Activated T-cell treated with anti-CD3 and anti-CD28 coated beads, Interleukin-2, amount 50 U/mL, for 4 hours (primary cell): Measurements from ENCODE around the gene NSFL1C. TPM values are rescaled to one million over a fixed set of nuclear protein-coding genes. Genes with fewer than 3 reads are reported as not detected.
A peak's percentile ranks its signal among the peaks of the same experiment; 100 is the strongest.
"Not testable (repeated sequence)": the region's sequence is repeated elsewhere in the genome, so short reads cannot be mapped to it uniquely, and the experiment has no call there.

Experiments
- ATAC-seq, 2 donors: fragments of 200-7000 bp; cut with Tn5 transposase; one replicate each; pipeline ENCODE4 v1.10.0; 2021
- DNase-seq: peaks from one replicate; pipeline ENCODE4 v3.0.0-alpha.2; 2020
- H3K27me3 Mint-ChIP-seq: one replicate; pipeline ENCODE4 v1.8.0; 2021; ENCODE audit warnings: low read depth, mixed read lengths
- H3K36me3 Mint-ChIP-seq: one replicate; pipeline ENCODE4 v1.8.0; 2022; ENCODE audit warnings: mixed read lengths; ENCODE audit not compliant: insufficient read depth
- H3K4me1 Mint-ChIP-seq: one replicate; pipeline ENCODE4 v1.8.0; 2021; ENCODE audit warnings: low read depth, mixed read lengths
- H3K4me3 Mint-ChIP-seq: one replicate; pipeline ENCODE4 v1.8.0; 2021; ENCODE audit warnings: mild to moderate bottlenecking, moderate library complexity, mixed read lengths
- H3K9me3 Mint-ChIP-seq: one replicate; pipeline ENCODE4 v1.8.0; 2021; ENCODE audit warnings: mixed read lengths
- total RNA-seq, 3 donors: library from RNA; stranded (reverse); gene quantifications; one replicate each; pipeline ENCODE4 v1.2.1, GENCODE V29; 2021

The NSFL1C gene
- 100 to 1,000 TPM; 193 to 218 (median 208) TPM for total RNA-seq

DNA sequence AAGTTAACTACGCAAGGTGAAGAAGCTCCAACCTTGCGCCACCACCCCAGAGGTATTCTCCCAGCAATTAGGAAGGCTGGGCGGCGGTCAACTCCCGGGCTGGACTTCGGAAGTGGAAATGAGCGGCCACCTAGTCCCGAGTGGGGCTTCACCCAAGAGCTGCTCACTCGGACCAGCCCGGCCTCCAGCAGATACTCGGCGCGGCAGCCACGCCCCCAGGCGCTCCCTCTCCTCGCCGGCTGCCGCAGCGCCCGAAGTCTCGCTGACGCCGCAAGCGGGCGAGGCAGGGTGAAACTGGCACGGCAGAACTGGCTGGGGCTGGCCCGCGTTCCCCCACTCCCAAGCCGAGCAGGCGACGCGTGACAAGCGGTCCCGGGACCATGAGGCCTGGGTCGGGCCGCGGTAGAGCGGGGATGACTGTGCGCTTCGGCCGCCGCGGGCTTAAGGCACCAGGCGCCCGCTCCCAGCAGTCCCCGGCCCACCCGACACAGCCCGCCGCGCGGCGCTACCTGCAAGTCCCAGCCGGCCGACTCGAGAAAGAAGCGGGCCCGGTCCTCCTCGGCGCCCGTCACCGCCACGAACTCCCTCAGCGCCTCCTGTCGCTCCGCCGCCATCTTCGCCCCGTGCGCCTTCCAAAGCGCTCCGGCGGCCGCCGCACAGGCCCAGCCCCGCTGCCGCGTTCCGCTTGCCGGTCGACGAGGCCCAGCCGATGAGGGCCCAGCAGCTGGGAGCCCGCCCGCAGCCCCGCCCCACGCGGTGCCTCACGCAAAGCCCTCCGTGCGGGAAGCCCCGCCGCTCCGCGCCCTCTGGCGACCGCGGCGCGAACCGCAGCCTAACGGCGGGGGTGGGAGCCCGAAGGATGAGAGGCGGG, at the start of gene NSFL1C:
Gene NSFL1C (minus strand): TSS at position 639 of the 871 bp plus-strand sequence. CDS start 25 bp downstream, at position 614.
- DNase-seq, result peak; percentile 98
- peaks cover 20% of the 10 kb centered on the region for H3K36me3 Mint-ChIP-seq
- no peaks in the 10 kb centered on the region for H3K9me3 Mint-ChIP-seq
- peaks cover 12% of the 10 kb centered on the region for H3K27me3 Mint-ChIP-seq
- ATAC-seq, result peak; percentile 97
- H3K4me1 Mint-ChIP-seq, result peaks cover 47% of the 10 kb centered on the region
- peak within 1 kb of the TSS; percentile 89 for H3K4me3 Mint-ChIP-seq

DNA sequence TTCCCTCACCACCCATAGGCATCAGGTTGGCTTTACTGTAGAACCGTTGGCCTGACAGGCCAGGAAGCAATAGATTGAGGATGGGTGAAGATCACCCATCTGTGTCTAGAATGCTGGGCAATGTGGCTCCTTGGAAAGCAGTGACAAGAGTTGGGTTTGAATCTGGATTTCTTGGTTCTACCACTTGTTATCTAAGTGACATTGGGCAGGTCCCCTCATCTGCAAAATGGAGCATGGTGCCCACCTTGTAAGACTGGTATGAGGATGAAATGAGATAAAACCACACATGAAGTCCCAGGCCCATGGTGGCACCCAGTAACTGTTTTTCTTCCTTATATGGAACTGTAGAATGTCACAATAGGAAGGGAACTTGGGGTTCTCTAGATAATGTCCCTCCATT, 47.2 kb upstream of the NSFL1C start:
- DNase-seq (no peak), ATAC-seq (no peak)
- Mint-ChIP-seq H3K4me1 (no peaks in the 10 kb centered on the region), H3K27me3 (peaks cover 12% of the 10 kb centered on the region), H3K36me3 (no peaks in the 10 kb centered on the region), H3K4me3 (no peak overlapping the region), H3K9me3 (peaks cover 5% of the 10 kb centered on the region)

DNA sequence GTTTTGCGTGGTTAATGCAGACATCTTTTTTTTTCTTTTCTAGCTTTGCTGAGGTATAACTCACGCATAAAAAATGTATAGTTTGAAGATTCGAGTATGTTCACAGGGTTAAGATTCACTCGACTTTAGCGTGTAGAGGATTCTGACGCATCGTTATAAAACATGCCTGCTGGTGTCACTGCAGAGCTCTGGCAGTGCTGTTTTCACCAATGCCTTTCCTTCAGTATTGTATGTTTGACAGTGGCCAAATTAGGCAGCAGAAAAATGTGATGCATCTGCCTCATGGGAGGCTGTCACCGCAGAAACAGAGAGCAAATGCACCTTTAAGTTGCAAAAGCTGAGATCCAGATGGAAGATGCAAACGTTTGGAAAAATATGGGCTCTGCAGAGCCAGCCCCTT, 42.6 kb upstream of the NSFL1C start:
- ATAC-seq (peak; percentile 67 to 69), DNase-seq (peak; percentile 22)
- no peaks in the 10 kb centered on the region for H3K36me3 Mint-ChIP-seq
- peaks cover 5% of the 10 kb centered on the region for H3K9me3 Mint-ChIP-seq
- no peak overlapping the region for H3K4me3 Mint-ChIP-seq
- no peaks in the 10 kb centered on the region for H3K4me1 Mint-ChIP-seq
- peaks cover 16% of the 10 kb centered on the region for H3K27me3 Mint-ChIP-seq

DNA sequence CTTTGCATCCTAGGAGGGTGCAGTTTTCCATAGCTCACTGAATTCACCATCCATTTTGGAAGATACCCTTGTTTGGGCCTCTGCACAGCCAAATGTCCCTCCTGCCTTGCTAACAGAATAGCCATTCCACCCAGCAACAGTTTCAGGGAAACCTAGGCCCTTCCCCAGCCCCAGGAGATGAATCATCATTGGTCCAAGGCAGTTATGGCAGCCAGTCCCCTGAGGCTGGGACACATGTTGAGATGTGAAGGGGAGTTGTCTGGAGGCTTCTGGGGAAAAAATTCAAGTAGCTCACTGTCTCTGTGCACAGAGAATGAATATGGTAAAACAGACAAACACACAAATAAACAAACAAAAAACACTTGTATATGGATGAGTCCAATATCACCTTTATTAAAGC, 41.9 kb upstream of the NSFL1C start:
- H3K9me3 Mint-ChIP-seq, result peaks cover 5% of the 10 kb centered on the region
- no peak for ATAC-seq
- H3K36me3 Mint-ChIP-seq, result no peaks in the 10 kb centered on the region
- DNase-seq, result no peak
- no peaks in the 10 kb centered on the region for H3K4me1 Mint-ChIP-seq
- H3K27me3 Mint-ChIP-seq, result peaks cover 16% of the 10 kb centered on the region
- no peak overlapping the region for H3K4me3 Mint-ChIP-seq

- Mint-ChIP-seq H3K9me3 (no peaks in the 10 kb centered on the region), H3K36me3 (no peaks in the 10 kb centered on the region), H3K4me1 (peaks cover 2% of the 10 kb centered on the region), H3K4me3 (no peak overlapping the region), H3K27me3 (peaks cover 25% of the 10 kb centered on the region)
- DNase-seq, result no peak
- ATAC-seq, result no peak
Observed at GRCh38 chr20:1507276-1507675, 40.6 kb upstream of the NSFL1C start.

DNA sequence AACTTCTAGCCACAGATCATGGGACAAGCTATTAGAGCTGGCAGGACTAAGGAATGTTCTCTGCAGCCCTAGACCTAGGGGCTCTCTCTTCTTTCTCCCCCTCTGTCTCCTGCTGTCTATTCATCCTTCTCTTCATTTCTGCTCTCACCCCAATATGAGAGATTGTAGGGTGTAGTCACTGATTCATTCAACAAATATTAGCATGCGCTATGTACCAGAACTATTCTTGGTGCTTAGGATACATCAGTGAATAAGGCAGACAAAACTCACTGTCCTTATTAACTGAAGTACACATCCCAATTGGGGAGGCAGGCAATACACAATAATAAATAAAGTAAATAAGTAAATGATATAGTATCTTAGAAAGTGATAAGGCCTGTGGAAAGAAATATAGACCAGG, 39.2 kb upstream of the NSFL1C start:
- ATAC-seq (no peak), DNase-seq (no peak)

DNA sequence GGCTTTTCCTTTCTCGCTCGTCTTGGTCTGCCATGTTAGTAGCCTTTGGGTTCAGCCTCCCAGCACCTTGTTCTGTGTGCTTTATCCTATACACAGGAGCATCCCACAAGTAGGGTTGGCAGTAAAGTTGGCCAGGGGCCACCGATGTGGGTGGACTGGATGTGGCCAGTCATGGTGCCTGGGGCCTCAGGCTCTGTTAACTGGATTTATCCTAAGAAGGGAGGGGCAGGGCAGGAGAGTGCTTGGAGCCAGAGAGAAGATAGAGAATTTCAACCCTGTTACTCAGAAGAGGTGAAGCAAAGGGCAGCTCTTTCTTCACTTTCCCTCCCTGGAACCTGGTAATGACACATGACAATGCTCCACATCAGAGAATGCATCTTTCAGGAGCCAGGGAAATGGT, 38.7 kb upstream of the NSFL1C start:
- H3K9me3 Mint-ChIP-seq, result no peaks in the 10 kb centered on the region

More for the DNA sequence above, 39.2 kb upstream of the NSFL1C start:
- H3K4me3 Mint-ChIP-seq, result no peak overlapping the region
- H3K9me3 Mint-ChIP-seq, result no peaks in the 10 kb centered on the region
- no peaks in the 10 kb centered on the region for H3K36me3 Mint-ChIP-seq
- peaks cover 23% of the 10 kb centered on the region for H3K27me3 Mint-ChIP-seq
- peaks cover 2% of the 10 kb centered on the region for H3K4me1 Mint-ChIP-seq

DNA sequence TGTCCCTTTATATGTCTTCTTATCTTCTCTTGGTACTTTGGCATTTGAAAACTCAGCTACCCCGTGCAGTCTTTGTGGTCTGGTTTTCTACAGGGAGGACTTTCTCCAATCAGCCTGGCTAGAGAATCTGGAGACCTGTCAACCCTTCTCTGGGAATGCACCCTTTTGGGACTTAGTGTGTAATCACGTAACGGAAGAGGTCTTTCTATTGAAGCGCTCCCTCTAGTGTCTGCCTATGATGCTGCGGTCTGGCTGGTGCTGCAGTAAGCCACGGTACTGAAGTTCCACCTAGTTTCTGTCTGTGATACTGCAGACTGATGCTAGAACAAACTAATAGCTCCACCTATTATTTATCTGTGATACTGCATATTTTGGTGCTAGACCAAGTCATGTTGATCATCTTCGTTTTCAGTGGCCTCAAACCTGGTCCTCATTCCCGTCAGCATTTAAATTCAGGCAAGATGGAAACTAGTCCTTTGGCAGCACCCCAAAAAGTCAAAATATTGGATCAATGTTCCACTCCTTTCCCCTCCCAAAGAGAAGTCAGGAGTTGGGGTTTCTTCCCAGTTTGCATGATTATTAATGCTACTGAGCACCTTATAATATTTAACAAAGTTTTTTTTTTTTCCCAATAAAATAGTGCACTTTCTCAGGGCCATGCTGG, 37.0 kb upstream of the NSFL1C start:
- peaks cover 2% of the 10 kb centered on the region for H3K4me1 Mint-ChIP-seq
- H3K9me3 Mint-ChIP-seq, result no peaks in the 10 kb centered on the region
- H3K36me3 Mint-ChIP-seq, result no peaks in the 10 kb centered on the region
- ATAC-seq, result peak; percentile 99 to 100
- H3K4me3 Mint-ChIP-seq, result no peak overlapping the region
- DNase-seq, result peak; percentile 70
- H3K27me3 Mint-ChIP-seq, result peaks cover 37% of the 10 kb centered on the region

More for the DNA sequence above, 38.7 kb upstream of the NSFL1C start:
- Mint-ChIP-seq H3K36me3 (no peaks in the 10 kb centered on the region), H3K27me3 (peaks cover 28% of the 10 kb centered on the region), H3K4me3 (no peak overlapping the region), H3K4me1 (peaks cover 2% of the 10 kb centered on the region)
- no peak for ATAC-seq
- no peak for DNase-seq

DNA sequence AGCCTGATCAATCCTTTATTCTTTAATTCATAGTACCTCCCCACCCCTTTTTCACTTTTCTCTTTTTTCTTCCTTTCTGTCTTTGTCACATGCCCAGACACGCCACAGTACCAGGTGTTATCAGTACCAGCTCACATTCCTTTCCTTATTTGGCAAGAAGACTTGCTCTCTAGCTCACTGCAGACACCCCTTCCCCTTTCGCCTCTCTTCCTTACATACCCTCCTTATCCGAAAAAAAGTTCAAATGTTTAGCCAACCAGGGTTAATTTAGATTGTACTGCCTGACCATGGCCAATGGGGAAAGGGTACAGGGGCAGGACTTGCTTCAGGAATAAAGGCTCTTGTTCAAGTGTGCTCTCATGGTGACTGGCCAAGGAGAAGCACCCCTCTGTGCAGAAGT, 33.8 kb upstream of the NSFL1C start:
- H3K27me3 Mint-ChIP-seq, result peaks cover 50% of the 10 kb centered on the region
- H3K4me1 Mint-ChIP-seq, result peaks cover 2% of the 10 kb centered on the region
- peaks cover 5% of the 10 kb centered on the region for H3K9me3 Mint-ChIP-seq
- ATAC-seq (no peak), DNase-seq (no peak)
- H3K4me3 Mint-ChIP-seq, result no peak overlapping the region
- H3K36me3 Mint-ChIP-seq, result no peaks in the 10 kb centered on the region

GRCh38 chr20:1499528-1500420, 33.1 kb upstream of the NSFL1C start:
- ATAC-seq, result no peak
- Mint-ChIP-seq H3K9me3 (peaks cover 5% of the 10 kb centered on the region), H3K27me3 (peaks cover 50% of the 10 kb centered on the region), H3K36me3 (no peaks in the 10 kb centered on the region), H3K4me3 (no peak overlapping the region), H3K4me1 (peaks cover 2% of the 10 kb centered on the region)
- no peak for DNase-seq

DNA sequence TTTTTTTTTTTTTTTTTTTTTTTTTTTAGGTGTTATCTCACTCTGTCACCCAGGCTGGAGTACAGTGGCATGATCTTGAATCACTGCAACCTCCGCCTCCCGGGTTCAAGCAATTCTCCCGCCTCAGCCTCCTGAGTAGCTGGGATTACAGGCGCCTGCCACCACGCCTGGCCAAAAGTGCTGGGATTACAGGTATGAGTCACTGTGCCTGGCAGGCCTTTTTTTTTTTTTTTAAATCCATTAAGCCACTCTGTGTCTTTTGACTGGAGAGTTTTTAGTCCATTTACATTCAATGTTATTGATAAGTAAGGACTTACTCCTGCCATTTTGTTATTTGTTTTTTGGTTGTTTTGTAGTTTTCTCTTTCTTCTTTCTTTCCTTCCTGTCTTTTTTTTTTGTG, 30.7 kb upstream of the NSFL1C start:
- peaks cover 46% of the 10 kb centered on the region for H3K27me3 Mint-ChIP-seq
- H3K4me1 Mint-ChIP-seq, ATAC-seq, DNase-seq, H3K4me3 Mint-ChIP-seq, H3K9me3 Mint-ChIP-seq, H3K36me3 Mint-ChIP-seq: not testable (repeated sequence)

- ATAC-seq (no peak), DNase-seq (no peak)
- Mint-ChIP-seq H3K27me3 (peaks cover 43% of the 10 kb centered on the region), H3K4me3 (no peak overlapping the region), H3K9me3 (peaks cover 7% of the 10 kb centered on the region), H3K36me3 (no peaks in the 10 kb centered on the region), H3K4me1 (no peaks in the 10 kb centered on the region)
Observed at GRCh38 chr20:1496930-1497329, 30.3 kb upstream of the NSFL1C start.

GRCh38 chr20:1494436-1494835, 27.8 kb upstream of the NSFL1C start:
- H3K36me3 Mint-ChIP-seq, result no peaks in the 10 kb centered on the region
- ATAC-seq (no peak), DNase-seq (no peak)
- H3K27me3 Mint-ChIP-seq, result peaks cover 24% of the 10 kb centered on the region
- H3K9me3 Mint-ChIP-seq, result peaks cover 7% of the 10 kb centered on the region
- H3K4me1 Mint-ChIP-seq, result no peaks in the 10 kb centered on the region
- H3K4me3 Mint-ChIP-seq, result no peak overlapping the region

DNA sequence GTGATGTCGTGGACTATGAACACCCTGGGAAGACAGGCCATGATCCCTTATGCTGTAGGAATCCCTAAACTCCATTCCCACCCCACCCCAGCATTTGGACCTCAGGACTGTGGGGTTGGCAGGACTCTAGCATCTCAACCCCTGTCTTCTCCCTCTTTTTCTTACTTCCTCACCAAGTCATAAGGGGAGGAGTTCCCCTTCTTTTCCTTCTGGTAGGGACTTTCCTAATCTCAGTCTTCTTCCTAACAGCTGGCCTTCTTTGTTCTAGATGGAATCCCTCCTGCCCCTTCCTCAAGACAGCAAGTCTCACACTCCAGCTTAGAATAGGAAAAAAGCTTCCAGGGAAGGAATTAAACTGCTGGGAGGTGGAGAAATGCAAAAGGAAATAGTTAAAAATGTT, 26.9 kb upstream of the NSFL1C start:
- Mint-ChIP-seq H3K4me1 (no peaks in the 10 kb centered on the region), H3K9me3 (peaks cover 7% of the 10 kb centered on the region), H3K4me3 (no peak overlapping the region), H3K27me3 (peaks cover 18% of the 10 kb centered on the region), H3K36me3 (no peaks in the 10 kb centered on the region)
- ATAC-seq (no peak), DNase-seq (no peak)
